Pancreas (tissue), 10 donors: ENCODE results near the gene NUB1. TPM values are rescaled to one million over a fixed set of nuclear protein-coding genes. Genes with fewer than 3 reads are reported as not detected.

Source experiments
- ATAC-seq, 4 donors: fragments of 200-7000 bp; cut with Tn5 transposase; one replicate each; pipeline versions ENCODE4 v1.8.0 to v1.9.1; 2020; ENCODE audit warnings: mild to moderate bottlenecking in 4 of 4, moderate library complexity in 4 of 4
- DNase-seq, 6 donors: peaks; one replicate each; pipeline ENCODE4 v3.0.0-alpha.2; 2020
- FAIRE-seq: peaks from 2 replicates; lab custom pipeline; 2012; peaks lifted over from hg19 to GRCh38; lab: Jason Lieb, UNC
- H3K27ac ChIP-seq, 4 donors: fragments of 200-600 bp; sonication (generic); 1 replicate in 3 of 4; 2 replicates in 1 of 4; pipeline versions ENCODE4 v1.5.0 to v1.8.0; 2020
- H3K27me3 ChIP-seq, 4 donors: fragments of 200-600 bp; one replicate each; pipeline ENCODE4 v1.8.0; 2021
- H3K36me3 ChIP-seq, 3 donors: fragments of 200-600 bp; sonication (generic) in 1 of 3; one replicate each; pipeline versions ENCODE4 v1.5.0 to v1.8.0; 2020 to 2021
- H3K4me1 ChIP-seq, 3 donors: fragments of 200-600 bp; one replicate each; pipeline ENCODE4 v1.8.0; 2021
- H3K4me3 ChIP-seq, 4 donors: fragments of 200-600 bp; sonication (generic) in 2 of 4; one replicate each; pipeline versions ENCODE4 v1.5.0 to v1.8.0; 2020 to 2021
- H3K9me3 ChIP-seq, 4 donors: fragments of 200-600 bp; one replicate each; pipeline ENCODE4 v1.8.0; 2021
- WGBS, 2 donors: extraction: QIAGEN DNeasy Blood & Tissue Kit; methylation state at CpG; one replicate each; pipeline ENCODE4 v1.1.7; 2013; 5-methylcytosine and 5-hydroxymethylcytosine counted together
- intact Hi-C, 3 donors: fragments of 100-400 bp; cut with DNase I; formaldehyde crosslinking; loops; one replicate each; pipeline versions ENCODE4 v1.11.1 to v1.14.2; 2022
- polyA plus RNA-seq, 2 donors: library from polyadenylated mRNA; stranded (reverse); fragments of 200-250 nt; gene quantifications; one replicate each; pipeline ENCODE4 v1.2.3, GENCODE V29; 2013
- total RNA-seq, 6 donors: library from RNA; stranded (reverse); fragmentation: NEBNext Ultra II Directional in 4 of 6; extraction: Animal tissue kit (Norgen Biotek cat#: 25700) in 4 of 6; gene quantifications; one replicate each; pipeline versions ENCODE4 v1.2.1 to v1.2.4, GENCODE V29; 2021 to 2023
- TF ChIP-seq, protein P1 (sequence below), 4 donors: fragments of 200-600 bp; sonication (generic) in 3 of 4; IDR thresholded peaks; one replicate each; pipeline versions ENCODE4 v1.5.0 to v1.8.0; 2021; ENCODE audit warnings: antibody characterized with exemption in 4 of 4
- donor health status: healthy with polysubstance abuse.
- donor health status: DM: no; HTN: no; CAD: no; lungs with moderate emphysema.
- donor health status: DM: no; HTN: no; CAD: no.
- donor health status: control.
- donor health status: control.
- donor health status: Bipolar disorder and iron deficiency.
- donor health status: DM: yes; HTN: yes; CAD: no.
- donor health status: DM: no; HTN: no; CAD: no.
- donor health status: DM: no; HTN: no; CAD: no.
- donor health status: DM: yes; HTN: yes; CAD: no.

Gene NUB1
- total and polyA plus RNA-seq, 8 donors: 19.5 to 30.6 (median 23.8) TPM

DNA sequence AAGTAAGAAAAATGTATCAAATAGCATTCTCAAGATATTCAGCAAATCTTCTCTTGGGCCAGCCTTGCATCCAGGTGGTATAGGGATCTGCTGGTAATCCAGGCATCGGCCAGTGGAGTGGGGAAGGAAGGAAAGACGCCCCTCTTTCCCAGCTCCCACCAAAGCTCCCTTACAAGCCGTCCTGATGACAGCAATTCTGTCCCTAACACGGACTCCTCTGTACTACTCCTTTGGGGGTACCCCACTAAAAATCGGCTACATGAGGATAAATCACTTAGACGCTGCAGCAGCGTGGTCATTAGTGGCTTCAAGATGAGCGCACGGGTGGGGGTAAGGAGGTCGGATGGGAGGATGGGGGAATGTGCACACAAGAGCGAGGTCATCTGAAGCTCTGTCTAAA lies 24.7 kb upstream of the NUB1 start:
- ATAC-seq: no peak
- intact Hi-C loops: loop anchor here in 1 of 3 donors (5.0 kb wide), 1 partner anchor 35 kb away; no protein-coding TSS in a partner anchor
- Histone ChIP-seq H3K36me3 (no peaks in the 10 kb centered on the region), H3K27me3 (no peaks in the 10 kb centered on the region), H3K27ac (no peak overlapping the region), H3K9me3 (no peaks in the 10 kb centered on the region), H3K4me1 (no peaks in the 10 kb centered on the region), H3K4me3 (no peak overlapping the region)
- TF ChIP-seq, protein P1, sequence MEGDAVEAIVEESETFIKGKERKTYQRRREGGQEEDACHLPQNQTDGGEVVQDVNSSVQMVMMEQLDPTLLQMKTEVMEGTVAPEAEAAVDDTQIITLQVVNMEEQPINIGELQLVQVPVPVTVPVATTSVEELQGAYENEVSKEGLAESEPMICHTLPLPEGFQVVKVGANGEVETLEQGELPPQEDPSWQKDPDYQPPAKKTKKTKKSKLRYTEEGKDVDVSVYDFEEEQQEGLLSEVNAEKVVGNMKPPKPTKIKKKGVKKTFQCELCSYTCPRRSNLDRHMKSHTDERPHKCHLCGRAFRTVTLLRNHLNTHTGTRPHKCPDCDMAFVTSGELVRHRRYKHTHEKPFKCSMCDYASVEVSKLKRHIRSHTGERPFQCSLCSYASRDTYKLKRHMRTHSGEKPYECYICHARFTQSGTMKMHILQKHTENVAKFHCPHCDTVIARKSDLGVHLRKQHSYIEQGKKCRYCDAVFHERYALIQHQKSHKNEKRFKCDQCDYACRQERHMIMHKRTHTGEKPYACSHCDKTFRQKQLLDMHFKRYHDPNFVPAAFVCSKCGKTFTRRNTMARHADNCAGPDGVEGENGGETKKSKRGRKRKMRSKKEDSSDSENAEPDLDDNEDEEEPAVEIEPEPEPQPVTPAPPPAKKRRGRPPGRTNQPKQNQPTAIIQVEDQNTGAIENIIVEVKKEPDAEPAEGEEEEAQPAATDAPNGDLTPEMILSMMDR (IDR thresholded peaks at IDR 0.05): no peak
- no peak for FAIRE-seq
- 57 to 64% methylated on average over 11 of the region's 11 CpGs for WGBS, 2 donors
- DNase-seq: no peak

DNA sequence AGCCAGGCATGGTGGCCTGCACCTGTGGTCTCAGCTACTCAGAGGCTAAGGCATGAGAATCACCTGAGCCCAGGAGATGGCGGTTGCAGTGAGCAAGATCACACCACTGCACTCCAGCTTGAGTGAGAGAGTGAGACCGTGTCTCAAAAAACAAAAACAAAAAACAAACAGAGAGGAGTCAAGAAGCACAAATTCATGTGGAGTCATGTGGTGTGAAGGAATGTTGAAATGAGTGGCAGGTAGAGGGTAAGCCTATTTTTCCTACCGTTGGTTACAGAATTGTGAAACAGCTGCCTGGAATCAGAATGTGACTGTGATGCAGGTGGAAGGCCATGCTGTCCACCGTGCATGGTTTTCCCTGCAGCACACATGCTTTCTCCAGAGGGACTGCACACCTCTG lies 23.7 kb upstream of the NUB1 start:
- Histone ChIP-seq H3K4me3 (no peak overlapping the region), H3K27ac (no peak overlapping the region), H3K4me1 (no peaks in the 10 kb centered on the region), H3K27me3 (no peaks in the 10 kb centered on the region), H3K36me3 (no peaks in the 10 kb centered on the region), H3K9me3 (no peaks in the 10 kb centered on the region)
- intact Hi-C loops: loop anchor here in 1 of 3 donors (5.0 kb wide), 1 partner anchor 34 kb away; no protein-coding TSS in a partner anchor
- DNase-seq (no peak), FAIRE-seq (no peak), ATAC-seq (no peak)
- TF ChIP-seq, protein P1 (IDR thresholded peaks at IDR 0.05): no peak
- 58% methylated on average over 4 of the region's 4 CpGs for WGBS, 2 donors

DNA sequence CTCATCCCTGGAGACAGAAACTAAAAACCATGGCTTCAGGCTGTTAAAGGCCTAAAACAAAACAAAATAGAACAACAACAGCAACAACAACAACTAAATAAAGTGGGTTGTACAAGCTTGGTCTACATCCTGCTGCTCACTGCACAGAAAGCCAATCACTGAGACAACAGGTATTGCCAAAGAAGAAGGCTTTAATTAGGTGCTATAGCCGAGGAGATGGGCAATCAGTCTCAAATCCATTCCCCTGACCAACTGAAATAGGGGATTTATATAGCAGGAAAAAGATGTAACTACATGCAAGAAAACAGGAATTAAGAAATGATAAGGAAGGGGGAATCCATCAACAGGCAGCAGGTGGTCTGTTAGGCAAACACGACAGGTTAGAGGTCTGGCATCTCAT lies 22.4 kb upstream of the NUB1 start:
- intact Hi-C loops: loop anchor here in 1 of 3 donors (5.0 kb wide), 1 partner anchor 33 kb away; no protein-coding TSS in a partner anchor
- no peaks in the 10 kb centered on the region for H3K27me3 ChIP-seq

DNA sequence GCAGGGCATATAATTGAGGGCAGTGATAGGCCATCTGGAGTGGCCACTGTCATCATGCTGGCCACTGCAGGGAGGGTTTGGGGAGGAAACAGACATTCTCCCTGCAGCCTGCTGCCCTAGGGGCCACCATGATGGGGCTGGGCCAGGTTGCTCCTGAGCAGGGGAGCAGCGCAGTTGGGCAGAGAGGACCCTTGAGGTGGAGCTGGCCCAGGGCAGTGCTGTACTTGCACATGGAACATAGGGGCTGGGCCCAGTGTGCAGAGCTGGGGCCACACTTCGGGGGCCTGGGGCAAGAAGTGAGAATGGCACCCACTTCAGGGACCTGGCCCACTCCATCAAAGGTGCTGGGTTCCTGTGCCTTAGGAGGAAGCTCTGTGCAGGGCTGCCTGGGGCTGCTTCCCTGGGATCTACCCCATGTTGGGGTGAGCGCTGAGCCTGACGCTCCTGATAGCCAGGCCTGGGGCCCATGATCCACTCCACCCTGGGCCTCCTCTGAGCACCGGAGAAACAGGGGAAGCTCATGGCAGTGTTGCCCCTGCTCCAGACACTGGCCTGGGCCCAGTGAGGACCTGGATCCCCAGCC lies 21.3 kb upstream of the NUB1 start:
- no peaks in the 10 kb centered on the region for H3K4me1 ChIP-seq
- TF ChIP-seq, protein P1 (IDR thresholded peaks at IDR 0.05): no peak
- no peaks in the 10 kb centered on the region for H3K9me3 ChIP-seq
- intact Hi-C loops: no loop called here
- H3K4me3 ChIP-seq: no peak overlapping the region
- FAIRE-seq (no peak), DNase-seq (no peak), ATAC-seq (no peak)
- 90 to 91% methylated on average over 5 of the region's 5 CpGs for WGBS, 2 donors
- no peaks in the 10 kb centered on the region for H3K36me3 ChIP-seq
- H3K27ac ChIP-seq: no peak overlapping the region
- no peaks in the 10 kb centered on the region for H3K27me3 ChIP-seq

More for the DNA sequence above, 22.4 kb upstream of the NUB1 start:
- no peak overlapping the region for H3K27ac ChIP-seq
- no peaks in the 10 kb centered on the region for H3K36me3 ChIP-seq
- H3K4me1 ChIP-seq: no peaks in the 10 kb centered on the region
- WGBS, 2 donors: 89 to 94% methylated on average over 2 of the region's 2 CpGs
- H3K4me3 ChIP-seq: no peak overlapping the region
- DNase-seq: no peak
- TF ChIP-seq, protein P1 (IDR thresholded peaks at IDR 0.05): no peak
- H3K9me3 ChIP-seq: no peaks in the 10 kb centered on the region
- FAIRE-seq: no peak
- no peak for ATAC-seq

DNA sequence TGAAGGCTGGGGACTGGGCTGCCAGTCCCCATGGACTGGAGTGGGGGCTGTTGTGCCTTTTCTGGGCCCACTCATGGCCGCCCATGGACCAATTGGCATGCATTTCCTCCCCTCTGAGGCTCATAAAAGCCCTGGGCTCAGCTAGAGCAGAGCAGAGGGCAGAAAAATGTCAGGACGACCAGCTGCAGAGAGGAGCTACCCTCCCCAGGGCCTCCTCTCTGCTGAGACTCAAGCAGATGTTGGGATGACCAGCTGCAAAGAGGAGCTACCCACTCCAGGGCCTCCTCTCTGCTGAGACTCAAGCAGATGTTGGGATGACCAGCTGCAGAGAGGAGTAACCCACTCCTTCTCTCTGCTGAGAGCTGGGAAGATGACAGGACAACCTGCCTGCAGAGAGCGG lies 20.3 kb upstream of the NUB1 start:
- DNase-seq: no peak
- ATAC-seq: no peak
- WGBS, 2 donors: 79 to 85% methylated on average over 3 of the region's 3 CpGs
- Histone ChIP-seq H3K4me1 (no peaks in the 10 kb centered on the region), H3K9me3 (no peaks in the 10 kb centered on the region), H3K4me3 (no peak overlapping the region), H3K27me3 (no peaks in the 10 kb centered on the region), H3K27ac (no peak overlapping the region), H3K36me3 (no peaks in the 10 kb centered on the region)
- FAIRE-seq: no peak
- intact Hi-C loops: no loop called here
- TF ChIP-seq, protein P1 (IDR thresholded peaks at IDR 0.05): no peak
